GM12865 (cell line): ENCODE data around the gene RPN1.
"Not testable (repeated sequence)": the region's sequence is repeated elsewhere in the genome, so short reads cannot be mapped to it uniquely, and the experiment has no call there.

Experiments
- DNase-seq: peaks from one replicate; pipeline ENCODE4 v3.0.0; 2010; ENCODE audit warnings: low read depth
- H3K4me3 ChIP-seq: 2 replicates; pipeline ENCODE4 v1.5.1; 2011; ENCODE audit warnings: mild to moderate bottlenecking, low read depth, low read length, control low read depth
- TF ChIP-seq, protein P1 (sequence below): IDR thresholded peaks from 2 replicates; pipeline ENCODE4 v1.5.1; 2011; ENCODE audit warnings: low read length, control low read depth, low read depth, inconsistent platforms; ENCODE audit not compliant: insufficient read depth; ENCODE audit errors: missing control alignments

The RPN1 gene

DNA sequence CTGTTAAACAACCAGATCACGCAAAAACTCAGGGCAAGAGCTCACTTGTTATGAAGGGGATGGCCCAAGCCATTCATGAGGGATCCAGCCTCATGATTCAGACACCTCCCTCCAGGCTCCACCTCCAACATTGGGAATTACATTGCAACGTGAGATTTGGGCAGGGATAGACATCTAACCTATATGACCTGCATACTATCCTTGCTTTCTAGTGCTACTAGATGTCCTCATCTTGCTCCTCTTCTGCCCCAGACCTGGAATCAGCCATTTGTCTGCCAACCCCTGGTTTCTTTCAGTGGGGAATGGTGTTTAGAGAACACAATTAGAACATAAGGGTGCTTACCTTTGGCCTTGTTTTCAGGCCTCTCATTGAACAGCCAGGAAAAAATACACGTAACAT is 63.2 kb downstream of the RPN1 start:
- TF ChIP-seq, protein P1, sequence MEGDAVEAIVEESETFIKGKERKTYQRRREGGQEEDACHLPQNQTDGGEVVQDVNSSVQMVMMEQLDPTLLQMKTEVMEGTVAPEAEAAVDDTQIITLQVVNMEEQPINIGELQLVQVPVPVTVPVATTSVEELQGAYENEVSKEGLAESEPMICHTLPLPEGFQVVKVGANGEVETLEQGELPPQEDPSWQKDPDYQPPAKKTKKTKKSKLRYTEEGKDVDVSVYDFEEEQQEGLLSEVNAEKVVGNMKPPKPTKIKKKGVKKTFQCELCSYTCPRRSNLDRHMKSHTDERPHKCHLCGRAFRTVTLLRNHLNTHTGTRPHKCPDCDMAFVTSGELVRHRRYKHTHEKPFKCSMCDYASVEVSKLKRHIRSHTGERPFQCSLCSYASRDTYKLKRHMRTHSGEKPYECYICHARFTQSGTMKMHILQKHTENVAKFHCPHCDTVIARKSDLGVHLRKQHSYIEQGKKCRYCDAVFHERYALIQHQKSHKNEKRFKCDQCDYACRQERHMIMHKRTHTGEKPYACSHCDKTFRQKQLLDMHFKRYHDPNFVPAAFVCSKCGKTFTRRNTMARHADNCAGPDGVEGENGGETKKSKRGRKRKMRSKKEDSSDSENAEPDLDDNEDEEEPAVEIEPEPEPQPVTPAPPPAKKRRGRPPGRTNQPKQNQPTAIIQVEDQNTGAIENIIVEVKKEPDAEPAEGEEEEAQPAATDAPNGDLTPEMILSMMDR = no peak
- no peak for DNase-seq
- no peak overlapping the region for H3K4me3 ChIP-seq

DNA sequence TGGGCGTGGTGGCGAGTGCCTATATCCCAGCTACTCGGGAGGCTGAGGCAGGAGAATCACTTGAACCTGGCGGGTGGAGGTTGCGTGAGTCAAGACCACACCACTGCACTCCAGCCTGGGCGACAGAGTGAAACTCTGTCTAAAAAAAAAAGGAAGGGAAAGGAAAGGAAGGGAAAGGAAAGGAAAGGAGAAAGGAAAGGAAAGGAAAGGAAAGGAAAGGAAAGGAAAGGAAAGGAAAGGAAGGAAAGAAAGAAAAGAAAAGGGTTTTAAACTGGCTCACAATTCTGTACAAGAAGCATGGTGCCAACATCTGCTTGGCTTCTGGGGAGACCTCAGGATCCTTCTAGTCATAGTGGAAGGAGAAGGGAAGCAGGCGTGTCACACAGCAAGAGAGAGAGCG is 63.7 kb downstream of the RPN1 start:
- not testable (repeated sequence) for DNase-seq, H3K4me3 ChIP-seq

DNA sequence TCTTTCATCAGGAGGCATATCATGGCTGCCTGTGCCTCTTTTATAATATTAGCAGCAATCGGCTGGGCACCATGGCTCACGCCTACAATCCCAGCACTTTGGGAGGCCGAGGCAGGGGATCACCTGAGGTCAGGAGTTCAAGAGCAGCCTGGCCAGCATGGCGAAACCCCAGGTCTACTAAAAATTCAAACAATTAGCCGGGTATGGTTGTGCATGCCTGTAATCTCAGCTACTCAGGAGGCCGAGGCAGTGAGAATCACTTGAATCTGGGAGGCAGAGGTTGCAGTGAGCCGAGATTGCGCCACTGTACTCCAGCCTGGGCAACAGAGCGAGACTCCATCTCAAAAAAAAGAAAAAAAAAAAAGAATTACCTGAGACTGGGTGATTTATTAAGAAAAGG is 64.2 kb downstream of the RPN1 start:
- H3K4me3 ChIP-seq, DNase-seq: not testable (repeated sequence)

DNA sequence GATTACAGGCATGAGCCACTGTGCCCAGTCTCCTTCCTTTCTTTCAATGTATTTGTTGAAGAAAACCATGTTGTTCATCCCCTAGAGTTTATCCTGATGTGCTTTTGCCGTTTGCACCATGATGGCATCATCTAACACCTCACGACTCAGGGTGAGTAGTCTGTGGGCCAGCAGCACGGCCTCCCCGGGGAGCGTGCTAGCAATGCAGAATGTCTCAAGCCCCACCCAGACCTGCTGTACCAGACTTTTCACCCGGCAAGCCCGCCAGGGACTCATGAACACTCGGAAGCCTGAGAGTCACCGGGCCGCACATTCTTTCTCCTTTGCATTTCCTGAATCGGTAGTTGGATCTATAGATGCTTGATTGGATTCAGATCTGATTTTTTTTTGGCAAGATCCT is 64.6 kb downstream of the RPN1 start:
- no peak overlapping the region for H3K4me3 ChIP-seq
- TF ChIP-seq, protein P1 = no peak
- DNase-seq = no peak

DNA sequence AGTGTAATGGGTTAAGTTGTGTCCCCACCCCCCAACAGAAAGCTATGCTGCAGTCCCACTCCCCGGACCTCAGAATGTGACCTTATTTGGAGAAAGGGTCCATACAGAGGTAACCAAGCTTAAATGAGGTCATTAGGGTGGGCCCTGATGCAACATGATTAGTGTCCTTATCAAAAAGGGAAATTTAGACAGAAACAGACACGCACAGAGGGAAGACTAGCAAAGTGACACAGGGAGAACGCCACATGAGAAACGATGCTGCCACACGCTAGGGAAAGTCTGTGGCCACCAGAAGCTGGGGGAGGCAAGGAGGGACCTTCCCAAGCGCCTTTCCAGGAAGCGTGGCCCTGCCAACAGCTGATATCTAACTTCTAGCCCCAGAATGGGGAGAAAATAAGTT is 65.4 kb downstream of the RPN1 start:
- DNase-seq = peak; percentile 16
- H3K4me3 ChIP-seq = no peak overlapping the region
- TF ChIP-seq, protein P1 = no peak

DNA sequence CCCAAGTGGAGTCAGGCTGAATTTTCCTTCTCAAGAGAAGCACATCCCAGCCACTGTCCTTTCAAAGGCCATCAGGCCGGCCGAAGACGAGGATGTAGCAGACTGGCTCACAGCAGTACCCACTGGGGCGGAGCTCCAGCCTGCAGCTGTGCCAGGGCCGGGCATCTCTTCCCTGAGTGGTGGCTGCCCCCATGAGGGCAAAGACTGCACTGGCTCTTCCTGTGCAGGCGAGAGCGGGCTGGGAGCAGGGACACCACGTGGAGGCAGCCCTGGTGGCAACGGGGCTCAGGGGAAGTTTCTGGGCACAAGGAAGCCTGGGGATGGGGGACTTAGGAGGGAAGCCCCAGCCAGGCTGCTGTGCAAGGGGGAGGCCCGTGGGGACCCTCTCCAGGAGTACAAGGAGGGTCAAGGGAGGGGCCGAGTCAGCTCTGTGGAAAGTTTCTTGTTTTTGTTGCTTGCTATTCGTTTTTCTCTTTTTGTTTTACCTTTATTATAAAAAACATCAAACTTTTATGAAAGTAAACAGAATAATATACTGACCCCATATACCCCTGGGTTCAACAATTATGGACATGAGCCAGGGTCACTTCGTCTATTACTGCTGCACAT is 66.1 kb downstream of the RPN1 start:
- H3K4me3 ChIP-seq = no peak overlapping the region
- DNase-seq = peak; percentile 72
- TF ChIP-seq, protein P1 = peak; percentile 57

DNA sequence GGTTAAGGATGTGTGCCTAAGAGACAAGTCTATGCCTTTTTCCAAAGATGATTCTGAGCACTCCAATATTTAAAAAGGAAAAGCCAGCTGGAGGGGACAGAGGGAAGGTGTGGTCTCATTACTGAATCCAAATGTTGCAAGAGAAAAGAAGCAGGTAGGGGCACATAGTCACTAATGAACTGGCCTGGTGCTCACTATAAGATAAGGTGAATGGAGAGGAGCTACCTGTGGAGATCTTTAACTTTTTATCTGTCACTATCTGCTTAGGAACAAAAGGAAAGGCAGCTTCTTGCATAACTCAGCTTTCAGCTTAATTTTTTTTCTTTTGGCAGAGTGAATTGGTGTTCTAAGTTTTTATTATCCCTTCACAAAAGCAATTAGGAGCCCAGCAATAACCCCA is 69.1 kb downstream of the RPN1 start:
- TF ChIP-seq, protein P1 = no peak
- H3K4me3 ChIP-seq = no peak overlapping the region
- no peak for DNase-seq

DNA sequence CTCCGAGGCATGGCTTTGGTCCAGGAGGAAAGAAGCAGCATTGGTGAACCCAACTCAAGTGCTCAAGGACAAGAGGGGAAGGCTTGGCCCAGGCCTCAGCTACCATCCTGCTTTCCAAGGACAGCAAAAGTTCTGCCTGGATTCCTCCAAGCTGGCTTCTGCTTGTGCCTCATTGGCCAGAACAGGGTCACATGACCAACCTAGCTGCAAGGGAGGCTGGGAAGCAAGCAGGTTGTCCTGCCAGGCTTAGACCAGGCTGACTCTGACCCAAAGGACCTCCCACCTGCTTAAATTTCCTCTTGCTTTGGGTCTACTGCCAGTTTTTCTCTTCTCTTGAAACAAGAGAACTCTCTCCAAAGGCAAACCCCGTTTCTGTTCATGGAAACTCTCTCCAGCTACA is 70.7 kb downstream of the RPN1 start:
- DNase-seq = no peak
- TF ChIP-seq, protein P1 = no peak
- no peak overlapping the region for H3K4me3 ChIP-seq
